Left ventricle myocardium inferior (tissue), 1 donor: ENCODE data around the gene MBLAC1. TPM values are rescaled to one million over a fixed set of nuclear protein-coding genes. Genes with fewer than 3 reads are reported as not detected.

Experiments used
- DNase-seq: peaks from one replicate; pipeline ENCODE4 v3.0.0-alpha.2; 2020
- H3K27ac ChIP-seq: fragments of 200-600 bp; replicated peaks from 2 replicates; pipeline ENCODE4 v1.8.0; 2021
- H3K27me3 ChIP-seq: fragments of 200-600 bp; 2 replicates; pipeline ENCODE4 v1.8.0; 2021; ENCODE audit warnings: low read depth
- H3K36me3 ChIP-seq: fragments of 200-600 bp; 2 replicates; pipeline ENCODE4 v1.8.0; 2021
- H3K4me1 ChIP-seq: fragments of 200-600 bp; 2 replicates; pipeline ENCODE4 v1.8.0; 2021
- H3K4me3 ChIP-seq: fragments of 200-600 bp; 2 replicates; pipeline ENCODE4 v1.8.0; 2021; ENCODE audit warnings: mild to moderate bottlenecking, moderate library complexity
- H3K9me3 ChIP-seq: fragments of 200-600 bp; replicated peaks from 2 replicates; pipeline ENCODE4 v1.8.0; 2021
- CTCF ChIP-seq: fragments of 200-600 bp; IDR thresholded peaks from 2 replicates; pipeline ENCODE4 v1.8.0; 2021; ENCODE audit warnings: antibody characterized with exemption, mild to moderate bottlenecking, borderline replicate concordance
- intact Hi-C: fragments of 100-400 bp; cut with micrococcal nuclease; formaldehyde crosslinking; loops from one replicate; pipeline ENCODE4 v1.11.0; 2022
- total RNA-seq: library from RNA; stranded (reverse); fragmentation: NEBNext Ultra II Directional; extraction: Animal tissue kit (Norgen Biotek cat#: 25700); gene quantifications from one replicate; pipeline ENCODE4 v1.2.1, GENCODE V29; 2021
- donor health status: DM: no; HTN: yes; CAD: no; lungs with severe emphysema.

The MBLAC1 gene
- total RNA-seq, 1 donor from 2014 or later: 2.0 TPM

DNA sequence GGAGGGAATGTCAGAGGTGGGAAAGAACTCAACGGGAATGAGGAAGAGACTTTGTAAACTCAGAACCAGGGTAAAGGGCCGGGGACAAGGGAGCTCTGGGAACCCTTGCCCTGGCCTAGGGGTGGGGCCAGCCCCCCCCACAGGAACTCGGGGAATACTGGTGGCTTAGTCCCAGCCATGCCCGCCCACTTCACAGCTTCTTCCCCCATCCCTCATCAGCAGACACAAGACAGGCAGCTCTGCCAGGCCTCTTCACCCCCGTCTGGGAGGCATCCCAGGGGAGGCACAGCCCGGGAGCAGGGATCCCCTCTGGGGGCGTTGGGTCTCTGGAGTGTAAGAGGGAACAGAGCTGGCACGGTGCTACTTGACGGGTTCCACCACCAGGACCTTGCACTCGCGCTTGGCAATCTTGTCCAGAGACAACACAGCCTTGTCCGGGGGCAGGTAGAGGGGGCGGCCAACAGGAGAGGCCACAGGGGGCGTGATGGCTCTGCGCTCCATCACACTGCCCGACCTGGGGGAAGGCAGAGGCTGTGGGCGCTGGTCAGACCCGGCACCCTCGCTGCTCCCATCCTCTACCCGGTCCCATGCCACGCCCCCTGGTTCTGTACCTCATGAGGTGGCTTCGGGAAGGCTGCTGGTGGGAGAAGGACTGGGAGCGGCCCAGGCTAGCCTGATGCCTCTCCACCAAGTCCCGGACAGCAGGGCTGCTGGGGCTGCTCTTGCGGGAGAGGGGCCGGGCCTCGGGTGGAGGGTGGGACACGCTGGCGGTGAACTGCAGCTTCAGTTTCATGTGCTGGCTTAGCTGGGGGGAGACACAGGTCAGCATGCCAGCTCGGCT is 28.1 kb downstream of the MBLAC1 start:
- Histone ChIP-seq H3K9me3 (no peaks in the 10 kb centered on the region), H3K4me1 (peaks cover 33% of the 10 kb centered on the region), H3K4me3 (no peak overlapping the region), H3K27me3 (no peaks in the 10 kb centered on the region), H3K27ac (no peak overlapping the region), H3K36me3 (peaks cover 37% of the 10 kb centered on the region)
- no peak for DNase-seq
- intact Hi-C loops: no loop called here
- TF ChIP-seq CTCF: no peak

- H3K4me1 ChIP-seq: peaks cover 26% of the 10 kb centered on the region
- no peak for DNase-seq
- H3K9me3 ChIP-seq: no peaks in the 10 kb centered on the region
- no peak overlapping the region for H3K4me3 ChIP-seq
- no peak for TF ChIP-seq CTCF
- peaks cover 37% of the 10 kb centered on the region for H3K36me3 ChIP-seq
- H3K27ac ChIP-seq: no peak overlapping the region
- intact Hi-C loops: no loop called here
- H3K27me3 ChIP-seq: no peaks in the 10 kb centered on the region
Measured at GRCh38 chr7:100155553-100156317, 29.0 kb downstream of the MBLAC1 start.

DNA sequence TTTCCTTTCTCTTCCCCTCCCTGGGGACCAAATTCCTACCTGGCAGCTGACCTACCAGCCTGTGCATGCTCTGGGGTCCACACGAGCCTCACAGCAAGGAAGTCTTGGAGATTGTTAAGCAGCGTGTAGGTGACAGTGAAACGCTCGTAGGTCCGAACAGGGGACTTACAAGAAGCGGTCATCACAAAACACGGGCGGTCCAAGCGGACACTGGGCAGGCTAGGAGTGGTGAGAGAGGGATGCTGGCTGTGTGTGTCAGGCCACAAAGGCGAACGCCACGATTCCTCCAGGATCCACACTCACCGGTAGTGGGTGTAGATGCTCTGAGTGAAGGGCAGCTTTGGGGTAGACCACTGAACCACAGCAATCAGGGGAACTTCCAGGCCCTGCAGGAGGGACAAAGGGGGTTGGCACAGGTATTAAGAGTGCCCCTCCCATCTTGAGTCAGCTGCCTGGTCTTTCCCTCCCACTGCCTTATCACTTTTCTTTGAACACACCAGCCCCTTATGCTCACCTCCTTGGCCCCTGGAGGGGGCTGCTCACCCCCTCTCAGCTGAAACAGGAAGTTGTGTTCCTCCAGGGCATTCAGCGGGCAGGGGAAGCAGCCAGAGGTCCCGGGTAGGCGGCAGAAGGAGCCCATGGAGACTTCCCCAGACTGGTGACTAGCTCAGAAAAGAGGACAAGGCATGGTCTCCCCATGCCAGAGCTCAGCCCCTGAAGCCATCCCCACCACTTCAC is 29.7 kb downstream of the MBLAC1 start:
- Histone ChIP-seq H3K9me3 (no peaks in the 10 kb centered on the region), H3K36me3 (peaks cover 37% of the 10 kb centered on the region), H3K4me1 (peaks cover 26% of the 10 kb centered on the region), H3K4me3 (peak overlapping the region; percentile 95), H3K27ac (peak overlapping the region; percentile 87), H3K27me3 (no peaks in the 10 kb centered on the region)
- intact Hi-C loops: no loop called here
- no peak for TF ChIP-seq CTCF
- DNase-seq: no peak

GRCh38 chr7:100157069-100157333 is 30.2 kb downstream of the MBLAC1 start:
- peaks cover 37% of the 10 kb centered on the region for H3K36me3 ChIP-seq
- TF ChIP-seq CTCF: no peak
- H3K4me3 ChIP-seq: peak overlapping the region; percentile 95
- intact Hi-C loops: no loop called here
- no peaks in the 10 kb centered on the region for H3K27me3 ChIP-seq
- H3K9me3 ChIP-seq: no peaks in the 10 kb centered on the region
- H3K27ac ChIP-seq: peak overlapping the region; percentile 87
- no peak for DNase-seq
- H3K4me1 ChIP-seq: peaks cover 26% of the 10 kb centered on the region

DNA sequence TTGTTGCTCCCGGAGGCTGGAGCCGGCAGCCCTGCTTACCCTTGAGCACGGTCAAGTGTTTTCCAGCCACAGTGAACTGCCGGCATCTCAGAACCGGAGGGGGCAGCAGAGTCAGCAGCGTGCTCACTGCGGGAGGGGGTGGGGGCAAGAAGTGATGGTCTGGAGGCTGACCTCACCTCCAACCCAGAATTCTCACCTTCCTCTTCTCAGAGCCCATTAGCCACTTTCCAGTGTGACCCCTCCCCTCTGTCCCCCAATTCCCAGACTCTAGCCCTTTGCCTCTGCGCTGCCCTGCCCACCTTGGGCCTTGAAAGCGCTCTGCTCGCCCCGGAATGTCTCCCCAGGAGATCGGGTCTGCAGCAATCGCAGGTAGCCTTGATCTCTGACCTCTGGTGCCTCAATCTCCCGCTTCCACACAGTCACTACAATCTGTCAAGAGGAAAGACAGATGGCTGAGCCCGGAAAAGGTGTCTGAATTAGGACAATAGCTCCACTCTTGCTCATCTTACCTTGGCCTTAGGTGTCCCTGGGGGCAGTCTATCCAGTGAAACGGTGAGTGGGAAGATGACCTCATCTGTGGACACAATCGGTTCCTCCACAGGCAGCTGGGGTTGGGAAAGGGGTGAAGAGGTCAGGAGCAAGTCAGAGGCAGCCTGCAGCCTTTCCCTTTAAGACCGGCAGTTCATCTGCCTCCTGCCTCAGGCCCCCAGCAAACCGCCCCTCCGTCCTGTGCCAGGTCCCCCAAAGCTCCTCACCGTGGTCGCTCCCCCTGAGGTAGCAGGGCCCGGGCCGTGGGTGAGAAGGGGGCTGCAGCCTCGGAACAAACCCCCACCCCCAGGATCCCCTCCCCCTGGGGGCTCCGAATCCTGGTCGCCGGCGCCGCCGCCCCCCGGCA is 30.8 kb downstream of the MBLAC1 start:
- peak; percentile 15 for TF ChIP-seq CTCF
- H3K27ac ChIP-seq: peak overlapping the region; percentile 87
- intact Hi-C loops: no loop called here
- peak overlapping the region; percentile 95 for H3K4me3 ChIP-seq
- DNase-seq: no peak
- H3K27me3 ChIP-seq: no peaks in the 10 kb centered on the region
- no peaks in the 10 kb centered on the region for H3K9me3 ChIP-seq
- peaks cover 37% of the 10 kb centered on the region for H3K36me3 ChIP-seq
- H3K4me1 ChIP-seq: peaks cover 26% of the 10 kb centered on the region
